ENCODE data around the gene ASB9. TPM values are rescaled to one million over a fixed set of nuclear protein-coding genes. Genes with fewer than 3 reads are reported as not detected.

ASB9 gene, protein sequence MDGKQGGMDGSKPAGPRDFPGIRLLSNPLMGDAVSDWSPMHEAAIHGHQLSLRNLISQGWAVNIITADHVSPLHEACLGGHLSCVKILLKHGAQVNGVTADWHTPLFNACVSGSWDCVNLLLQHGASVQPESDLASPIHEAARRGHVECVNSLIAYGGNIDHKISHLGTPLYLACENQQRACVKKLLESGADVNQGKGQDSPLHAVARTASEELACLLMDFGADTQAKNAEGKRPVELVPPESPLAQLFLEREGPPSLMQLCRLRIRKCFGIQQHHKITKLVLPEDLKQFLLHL
- total RNA-seq = 5.3 TPM

DNA sequence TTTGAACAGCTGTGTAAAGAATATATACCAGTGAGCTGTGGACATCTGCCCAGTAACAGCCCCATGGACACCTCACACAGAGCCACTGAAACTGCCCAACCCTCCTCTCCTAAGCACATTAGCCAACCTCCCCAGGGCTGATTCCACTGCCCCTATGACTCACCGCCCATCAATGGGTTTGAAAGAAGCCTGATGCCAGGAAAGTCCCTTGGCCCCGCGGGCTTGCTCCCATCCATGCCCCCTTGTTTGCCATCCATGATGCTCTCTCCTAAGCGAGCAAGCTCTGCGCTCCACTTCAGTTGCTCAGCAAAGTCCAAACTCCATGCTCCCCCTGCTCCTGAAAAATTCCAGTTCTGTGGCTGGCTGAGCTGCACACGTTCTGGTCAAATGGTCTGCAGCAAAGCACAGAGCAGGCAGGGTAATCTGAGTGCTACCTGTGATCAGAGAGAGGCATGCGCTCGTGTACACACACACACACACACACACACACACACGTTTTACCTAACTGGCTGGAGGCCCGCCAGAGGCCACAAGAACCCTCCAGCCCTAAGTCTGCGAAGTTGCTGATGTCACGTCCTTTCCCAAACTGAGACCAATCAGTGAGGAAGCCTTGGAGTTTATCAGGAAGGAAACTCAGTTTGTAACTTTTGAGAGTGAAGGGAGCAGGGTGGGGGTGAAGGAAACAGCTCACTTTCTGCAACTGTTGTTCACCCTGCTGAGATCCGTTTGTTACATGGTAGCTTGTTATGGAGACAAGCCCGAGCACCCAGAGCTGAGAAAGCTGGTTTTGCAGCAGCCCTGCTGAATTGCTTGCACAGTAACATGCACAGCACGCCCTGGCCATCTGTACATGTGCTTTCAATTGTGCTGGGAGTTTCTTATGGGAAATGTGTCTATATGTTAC, at the start of gene ASB9:
Gene ASB9 (minus strand): TSS at position 466 of the 904 bp plus-strand sequence. CDS start 209 bp downstream, at position 257.

DNA sequence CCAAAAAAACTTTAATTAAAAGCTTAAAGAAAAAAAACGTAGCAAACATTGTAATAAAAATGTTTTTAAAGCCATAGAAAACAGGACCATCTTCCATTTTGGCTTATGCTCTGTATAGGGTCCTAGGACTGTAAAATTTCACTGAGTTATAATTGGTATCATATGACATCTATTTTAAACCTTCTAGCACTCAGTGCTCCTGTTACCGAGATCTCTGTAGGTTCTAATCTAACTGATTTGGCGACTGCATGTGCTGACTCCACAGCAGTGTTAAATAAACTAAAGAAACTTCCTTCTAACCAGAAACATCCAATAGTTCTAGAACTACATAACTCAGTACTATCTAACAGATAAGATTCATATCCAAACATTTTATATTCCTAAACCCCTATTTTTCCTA, 45.6 kb upstream of the ASB9 start, which contains the start of gene ASB11:
Gene ASB11 (minus strand): TSS at position 132 of the 400 bp plus-strand sequence. CDS start 35 bp downstream, at position 97.

Other genes with a start within 250 kb of the ASB9 start
- 2.0 TPM for gene ASB11, start 45.6 kb upstream of the ASB9 start, total RNA-seq
- gene PIGA, start 65.4 kb upstream of the ASB9 start, total RNA-seq = 20.7 TPM
- gene VEGFD, start 114.3 kb upstream of the ASB9 start, total RNA-seq = 0.38 TPM
- 4.3 TPM for gene PIR, start 223.2 kb upstream of the ASB9 start, total RNA-seq
- 1.7 TPM for gene BMX, start 230.7 kb upstream of the ASB9 start, total RNA-seq